HCT116 (cell line): ENCODE results near the gene SMARCD2.

ENCODE experiments used
- ELF1 ChIP-seq: IDR thresholded peaks from 2 replicates; pipeline ENCODE4 v1.6.1; 2012; ENCODE audit warnings: low read depth, borderline replicate concordance
- EZH2 ChIP-seq: fragments of 200-600 bp; sonication (generic); IDR thresholded peaks from 2 replicates; pipeline ENCODE4 v1.6.1; 2017; ENCODE audit warnings: antibody characterized with exemption, mixed run types
- POLR2A ChIP-seq: IDR thresholded peaks from 2 replicates; pipeline ENCODE4 v1.7.0; 2011; ENCODE audit warnings: borderline replicate concordance; ENCODE audit not compliant: insufficient read depth, insufficient read length; ENCODE audit errors: extremely low read depth
- SIN3A ChIP-seq: IDR thresholded peaks from 2 replicates; pipeline ENCODE4 v1.6.1; 2012; ENCODE audit warnings: low read depth
- TCF7L2 ChIP-seq: IDR thresholded peaks from 2 replicates; pipeline ENCODE4 v1.7.0; 2011; ENCODE audit warnings: borderline replicate concordance, inconsistent platforms; ENCODE audit not compliant: insufficient read depth, insufficient read length; ENCODE audit errors: extremely low read depth
- TF ChIP-seq, protein P1 (sequence below): IDR thresholded peaks from 2 replicates; pipeline ENCODE4 v1.6.1; 2012
- TF ChIP-seq, protein P2 (sequence below), 3 experiments: fragments of 200-600 bp in 1 of 3; sonication (generic) in 1 of 3; IDR thresholded peaks in 2 of 3; conservative IDR thresholded peaks in 1 of 3; 2 replicates each; pipeline ENCODE4 v1.5.1; 2012 to 2017; ENCODE audit warnings: low read depth in 2 of 3, low read length in 2 of 3, antibody characterized with exemption in 1 of 3, borderline replicate concordance in 1 of 3, control low read depth in 1 of 3, mild to moderate bottlenecking in 1 of 3, mixed read lengths in 1 of 3, mixed run types in 1 of 3, moderate library complexity in 1 of 3; ENCODE audit not compliant: insufficient read depth in 1 of 3
- TF ChIP-seq, protein P3 (sequence below): IDR thresholded peaks from 2 replicates; pipeline ENCODE4 v1.6.1; 2012; ENCODE audit warnings: low read depth
- TF ChIP-seq, protein P4 (sequence below): IDR thresholded peaks from 2 replicates; pipeline ENCODE4 v1.6.1; 2012

DNA sequence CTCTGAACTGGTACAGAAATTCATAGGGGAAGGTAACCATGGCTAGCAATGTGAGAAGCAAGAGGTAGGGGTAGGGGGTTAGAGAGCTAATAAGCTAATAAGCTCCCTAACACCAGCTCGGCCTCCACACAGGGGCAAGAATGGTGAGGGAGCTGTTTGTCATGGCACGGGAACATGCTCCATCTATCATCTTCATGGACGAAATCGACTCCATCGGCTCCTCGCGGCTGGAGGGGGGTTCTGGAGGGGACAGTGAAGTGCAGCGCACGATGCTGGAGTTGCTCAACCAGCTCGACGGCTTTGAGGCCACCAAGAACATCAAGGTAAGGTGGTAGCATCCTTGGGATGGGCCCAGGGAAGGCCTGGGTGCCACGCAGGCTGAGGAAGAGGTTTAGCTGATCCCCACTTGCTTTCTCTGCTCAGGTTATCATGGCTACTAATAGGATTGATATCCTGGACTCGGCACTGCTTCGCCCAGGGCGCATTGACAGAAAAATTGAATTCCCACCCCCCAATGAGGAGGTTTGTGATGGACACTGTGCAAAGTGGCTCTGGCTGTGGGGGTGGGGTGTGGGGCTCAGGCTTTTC is 11.5 kb downstream of the SMARCD2 start:
- TF ChIP-seq, protein P1, sequence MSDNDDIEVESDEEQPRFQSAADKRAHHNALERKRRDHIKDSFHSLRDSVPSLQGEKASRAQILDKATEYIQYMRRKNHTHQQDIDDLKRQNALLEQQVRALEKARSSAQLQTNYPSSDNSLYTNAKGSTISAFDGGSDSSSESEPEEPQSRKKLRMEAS: no peak
- TF ChIP-seq TCF7L2 (no peak), POLR2A (no peak), EZH2 (no peak), ELF1 (no peak), SIN3A (no peak)
- TF ChIP-seq, protein P2, sequence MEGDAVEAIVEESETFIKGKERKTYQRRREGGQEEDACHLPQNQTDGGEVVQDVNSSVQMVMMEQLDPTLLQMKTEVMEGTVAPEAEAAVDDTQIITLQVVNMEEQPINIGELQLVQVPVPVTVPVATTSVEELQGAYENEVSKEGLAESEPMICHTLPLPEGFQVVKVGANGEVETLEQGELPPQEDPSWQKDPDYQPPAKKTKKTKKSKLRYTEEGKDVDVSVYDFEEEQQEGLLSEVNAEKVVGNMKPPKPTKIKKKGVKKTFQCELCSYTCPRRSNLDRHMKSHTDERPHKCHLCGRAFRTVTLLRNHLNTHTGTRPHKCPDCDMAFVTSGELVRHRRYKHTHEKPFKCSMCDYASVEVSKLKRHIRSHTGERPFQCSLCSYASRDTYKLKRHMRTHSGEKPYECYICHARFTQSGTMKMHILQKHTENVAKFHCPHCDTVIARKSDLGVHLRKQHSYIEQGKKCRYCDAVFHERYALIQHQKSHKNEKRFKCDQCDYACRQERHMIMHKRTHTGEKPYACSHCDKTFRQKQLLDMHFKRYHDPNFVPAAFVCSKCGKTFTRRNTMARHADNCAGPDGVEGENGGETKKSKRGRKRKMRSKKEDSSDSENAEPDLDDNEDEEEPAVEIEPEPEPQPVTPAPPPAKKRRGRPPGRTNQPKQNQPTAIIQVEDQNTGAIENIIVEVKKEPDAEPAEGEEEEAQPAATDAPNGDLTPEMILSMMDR (IDR thresholded peaks at IDR 0.05 in 2 of 3, conservative IDR thresholded peaks at IDR 0.05 in 1 of 3; ENCODE audit: borderline replicate concordance in 1 of 3, insufficient read depth in 1 of 3, low read depth in 2 of 3, low read length in 2 of 3): no peak
- TF ChIP-seq, protein P3, sequence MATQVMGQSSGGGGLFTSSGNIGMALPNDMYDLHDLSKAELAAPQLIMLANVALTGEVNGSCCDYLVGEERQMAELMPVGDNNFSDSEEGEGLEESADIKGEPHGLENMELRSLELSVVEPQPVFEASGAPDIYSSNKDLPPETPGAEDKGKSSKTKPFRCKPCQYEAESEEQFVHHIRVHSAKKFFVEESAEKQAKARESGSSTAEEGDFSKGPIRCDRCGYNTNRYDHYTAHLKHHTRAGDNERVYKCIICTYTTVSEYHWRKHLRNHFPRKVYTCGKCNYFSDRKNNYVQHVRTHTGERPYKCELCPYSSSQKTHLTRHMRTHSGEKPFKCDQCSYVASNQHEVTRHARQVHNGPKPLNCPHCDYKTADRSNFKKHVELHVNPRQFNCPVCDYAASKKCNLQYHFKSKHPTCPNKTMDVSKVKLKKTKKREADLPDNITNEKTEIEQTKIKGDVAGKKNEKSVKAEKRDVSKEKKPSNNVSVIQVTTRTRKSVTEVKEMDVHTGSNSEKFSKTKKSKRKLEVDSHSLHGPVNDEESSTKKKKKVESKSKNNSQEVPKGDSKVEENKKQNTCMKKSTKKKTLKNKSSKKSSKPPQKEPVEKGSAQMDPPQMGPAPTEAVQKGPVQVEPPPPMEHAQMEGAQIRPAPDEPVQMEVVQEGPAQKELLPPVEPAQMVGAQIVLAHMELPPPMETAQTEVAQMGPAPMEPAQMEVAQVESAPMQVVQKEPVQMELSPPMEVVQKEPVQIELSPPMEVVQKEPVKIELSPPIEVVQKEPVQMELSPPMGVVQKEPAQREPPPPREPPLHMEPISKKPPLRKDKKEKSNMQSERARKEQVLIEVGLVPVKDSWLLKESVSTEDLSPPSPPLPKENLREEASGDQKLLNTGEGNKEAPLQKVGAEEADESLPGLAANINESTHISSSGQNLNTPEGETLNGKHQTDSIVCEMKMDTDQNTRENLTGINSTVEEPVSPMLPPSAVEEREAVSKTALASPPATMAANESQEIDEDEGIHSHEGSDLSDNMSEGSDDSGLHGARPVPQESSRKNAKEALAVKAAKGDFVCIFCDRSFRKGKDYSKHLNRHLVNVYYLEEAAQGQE: no peak
- TF ChIP-seq, protein P4, sequence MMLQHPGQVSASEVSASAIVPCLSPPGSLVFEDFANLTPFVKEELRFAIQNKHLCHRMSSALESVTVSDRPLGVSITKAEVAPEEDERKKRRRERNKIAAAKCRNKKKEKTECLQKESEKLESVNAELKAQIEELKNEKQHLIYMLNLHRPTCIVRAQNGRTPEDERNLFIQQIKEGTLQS: no peak
